GM18951 (cell line): Measurements from ENCODE around the gene NR3C1.

Experiments
- POLR2A ChIP-seq: IDR thresholded peaks from 4 replicates; pipeline ENCODE4 v1.6.1; 2011; ENCODE audit warnings: mild to moderate bottlenecking; ENCODE audit not compliant: insufficient read length, insufficient read depth; ENCODE audit errors: extremely low read depth
- in situ Hi-C: fragments of 300-500 bp; cut with MboI; formaldehyde crosslinking; loops from one replicate; pipeline ENCODE4 v1.12.0; 2022; ENCODE audit warnings: low sequenced_read_pairs, mixed read lengths, inconsistent platforms; ENCODE audit not compliant: unreplicated experiment

The NR3C1 gene

DNA sequence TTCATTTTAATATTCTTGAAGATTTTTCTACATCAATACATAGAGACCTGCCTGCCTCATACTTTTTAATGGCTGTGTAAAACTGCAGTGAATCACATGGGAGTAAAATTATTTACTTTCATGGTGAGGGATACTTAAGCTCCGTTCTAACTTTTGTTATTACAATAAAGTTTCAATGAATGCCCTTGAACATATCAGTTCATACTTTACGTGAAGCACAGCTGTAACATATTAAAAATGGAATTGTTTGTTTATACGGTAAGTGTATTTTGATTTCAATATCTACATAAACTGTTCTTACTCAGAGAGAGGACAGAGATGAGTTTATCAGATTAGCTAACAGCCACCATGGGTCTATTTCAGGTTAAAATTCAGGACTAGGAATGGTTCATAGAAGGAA is 155.1 kb downstream of the NR3C1 start:
- TF ChIP-seq POLR2A, result no peak
- in situ Hi-C loops, result no loop called here

DNA sequence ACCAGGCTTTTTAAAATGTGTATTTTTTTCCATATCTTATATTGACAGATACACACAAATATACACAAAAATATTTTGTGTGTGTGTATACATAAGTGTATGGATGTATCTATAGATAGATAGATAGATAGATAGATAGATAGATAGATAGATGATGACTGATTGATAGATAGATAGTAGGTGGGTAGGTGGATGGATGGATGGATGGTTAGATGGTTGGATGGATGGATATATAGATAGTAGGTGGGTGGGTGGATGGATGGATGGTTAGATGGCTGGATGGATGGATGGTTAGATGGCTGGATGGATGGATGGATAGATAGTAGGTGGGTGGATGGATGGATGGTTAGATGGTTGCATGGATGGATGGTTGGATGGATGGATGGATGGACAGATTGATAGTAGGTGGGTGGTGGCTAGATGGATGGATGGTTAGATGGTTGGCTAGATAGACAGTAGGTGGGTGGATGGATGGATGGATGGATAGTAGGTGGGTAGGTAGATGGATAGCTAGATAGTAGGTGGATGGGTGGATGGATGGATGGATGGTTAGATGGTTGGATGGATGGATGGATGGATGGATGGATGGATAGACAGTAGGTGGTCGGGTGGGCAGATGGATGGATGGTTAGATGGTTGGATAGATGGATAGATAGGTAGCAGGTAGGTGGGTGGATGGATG is 156.2 kb downstream of the NR3C1 start:
- in situ Hi-C loops, result no loop called here
- no peak for TF ChIP-seq POLR2A

DNA sequence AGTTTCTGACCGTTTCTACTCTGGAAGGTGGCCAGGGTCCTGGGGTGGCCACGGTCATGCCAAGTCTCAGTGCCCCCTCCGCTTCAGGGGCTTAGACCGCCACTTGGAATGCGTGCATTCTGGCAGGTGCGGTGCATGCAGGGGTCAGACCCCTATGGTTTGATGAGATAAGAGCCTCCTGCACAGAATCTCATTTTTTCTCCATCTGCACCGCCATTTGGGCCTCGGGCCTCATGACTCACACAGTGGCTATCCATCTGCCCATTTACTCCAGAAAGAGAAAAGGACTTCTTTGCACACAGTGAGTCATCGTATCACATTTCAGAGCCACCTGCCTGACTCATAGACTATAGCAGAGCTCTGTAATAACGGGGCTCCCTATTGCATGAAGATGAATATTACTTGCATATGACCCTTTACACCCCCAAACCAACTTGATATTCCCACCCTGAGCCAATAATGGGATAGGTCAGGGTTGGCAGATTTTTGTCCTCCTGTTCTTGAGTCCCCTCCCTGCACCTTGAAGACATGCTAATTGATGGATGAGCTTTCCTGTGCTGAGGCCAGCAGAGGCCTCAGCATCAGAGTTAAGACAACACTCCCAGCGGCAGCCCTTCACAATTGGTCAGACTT is 157.4 kb downstream of the NR3C1 start:
- no peak for TF ChIP-seq POLR2A
- in situ Hi-C loops, result no loop called here

DNA sequence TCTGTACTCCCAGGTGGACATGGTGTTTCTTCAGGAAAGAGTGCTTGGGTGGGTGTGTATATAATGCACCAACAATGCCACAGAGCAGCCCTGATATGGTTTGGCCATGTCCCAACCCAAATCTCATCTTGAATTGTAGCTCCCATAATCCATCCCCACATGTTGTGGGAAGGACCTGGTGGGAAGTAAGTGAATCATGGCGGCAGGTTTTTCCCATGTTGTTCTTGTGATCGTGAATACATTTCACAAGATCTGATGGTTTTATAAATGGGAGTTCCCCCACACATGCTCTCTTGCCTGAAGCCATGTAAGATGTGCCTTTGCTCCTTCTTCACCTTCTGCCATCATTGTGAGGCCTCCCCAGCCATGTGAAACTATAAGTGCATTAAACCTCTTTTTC is 158.5 kb downstream of the NR3C1 start:
- no peak for TF ChIP-seq POLR2A
- in situ Hi-C loops, result no loop called here

DNA sequence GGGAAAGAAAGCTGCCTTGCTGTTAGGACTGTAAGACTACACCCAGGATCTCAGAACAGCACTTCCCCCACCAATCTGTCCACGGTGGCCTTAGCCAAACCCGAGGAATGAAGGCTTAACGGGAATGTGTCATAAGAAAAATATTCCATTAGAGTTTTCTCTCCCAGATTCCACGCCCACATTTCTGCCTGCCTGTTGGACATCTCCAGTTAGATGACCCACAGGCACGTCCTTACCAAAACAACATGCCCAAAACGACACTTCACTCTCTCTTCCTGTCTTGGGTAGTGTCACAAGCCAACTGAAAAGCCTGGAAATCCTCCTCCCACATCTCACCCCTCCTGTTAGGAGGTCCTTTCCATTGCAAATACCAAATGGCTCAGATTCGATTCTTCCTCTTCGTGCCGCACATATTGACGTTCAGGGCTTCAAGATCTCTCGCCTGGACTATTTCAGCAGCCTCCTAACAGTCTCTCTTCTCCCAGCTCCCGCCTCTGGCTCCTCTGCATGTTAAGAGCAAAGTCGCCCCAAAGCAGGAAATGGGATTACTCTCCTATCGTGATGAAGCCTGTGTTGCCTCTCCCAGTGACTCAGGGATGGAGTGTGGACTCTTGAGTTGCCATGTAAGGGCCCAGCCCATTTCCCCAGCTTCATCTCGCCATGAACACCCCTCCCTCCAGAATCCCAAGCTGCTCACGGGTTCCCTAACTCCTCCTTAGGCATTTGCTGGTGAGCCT is 159.3 kb downstream of the NR3C1 start:
- in situ Hi-C loops, result no loop called here
- TF ChIP-seq POLR2A, result no peak

DNA sequence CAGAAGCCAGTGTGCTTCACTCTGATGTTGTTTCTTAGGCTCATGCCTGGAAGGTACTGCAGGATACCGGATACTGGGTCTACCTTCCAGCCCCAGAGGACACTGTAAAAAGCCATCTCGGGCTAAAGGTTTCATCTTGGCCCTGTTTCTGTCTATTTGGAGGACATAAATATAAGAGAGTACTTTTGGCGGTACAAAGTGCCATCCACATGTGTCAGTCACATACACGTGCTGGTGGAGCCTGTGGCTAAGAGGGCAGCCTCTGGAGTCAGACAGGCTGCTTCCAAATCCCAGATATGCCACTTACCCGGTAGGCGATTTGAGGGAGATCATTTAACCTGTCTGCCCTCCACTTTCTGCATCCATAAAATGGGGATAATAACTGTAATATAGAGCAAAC is 160.4 kb downstream of the NR3C1 start:
- in situ Hi-C loops, result no loop called here
- no peak for TF ChIP-seq POLR2A

DNA sequence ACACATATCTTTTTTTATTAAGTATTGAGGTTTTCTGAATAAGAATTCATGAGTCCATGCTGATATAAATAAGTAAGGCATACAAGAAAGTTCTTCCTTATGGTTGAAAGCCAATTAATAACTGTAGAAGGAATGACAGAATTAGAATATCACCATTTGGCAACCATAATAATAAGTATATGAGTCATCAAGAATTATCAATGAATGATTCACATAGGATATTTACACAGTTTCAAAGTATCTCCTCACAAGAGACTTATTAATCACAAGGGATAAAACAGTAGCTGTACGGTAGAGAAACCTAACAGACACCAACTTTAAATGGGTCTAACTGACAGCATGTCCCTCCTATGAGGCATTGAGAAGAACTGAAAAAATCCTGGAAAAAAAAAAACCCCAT is 161.6 kb downstream of the NR3C1 start:
- TF ChIP-seq POLR2A, result no peak
- in situ Hi-C loops, result no loop called here

DNA sequence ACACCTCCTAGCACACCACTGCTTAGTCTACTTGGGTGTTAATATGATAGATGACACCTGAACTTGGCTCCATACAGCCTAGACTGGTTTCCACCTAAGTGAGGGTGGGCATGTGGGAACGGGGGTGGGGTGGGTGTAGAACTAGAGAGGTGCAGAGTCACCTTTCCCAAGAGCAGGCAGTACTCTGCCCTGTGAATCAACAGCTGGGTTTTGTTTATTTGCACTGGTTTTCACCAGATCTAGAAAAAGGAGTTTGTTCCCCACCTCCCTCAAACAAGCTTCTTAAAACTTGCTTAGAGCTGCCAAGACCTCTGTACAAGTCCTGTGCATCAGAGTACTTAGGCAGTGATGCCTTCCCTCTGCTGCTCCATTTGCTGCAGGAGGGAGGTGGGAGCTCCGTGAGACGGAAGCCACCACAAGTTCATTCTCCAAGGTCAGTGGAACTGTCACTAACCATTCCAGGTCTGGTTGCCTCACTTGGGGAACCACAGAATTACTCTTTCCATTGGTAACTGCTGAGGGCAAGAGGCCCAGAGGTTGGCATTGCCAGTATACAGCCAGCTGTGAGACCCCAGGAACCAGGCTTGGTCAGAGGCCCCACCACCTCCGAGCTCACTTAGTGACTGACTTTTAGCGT is 163.5 kb downstream of the NR3C1 start:
- no peak for TF ChIP-seq POLR2A
- in situ Hi-C loops, result no loop called here

DNA sequence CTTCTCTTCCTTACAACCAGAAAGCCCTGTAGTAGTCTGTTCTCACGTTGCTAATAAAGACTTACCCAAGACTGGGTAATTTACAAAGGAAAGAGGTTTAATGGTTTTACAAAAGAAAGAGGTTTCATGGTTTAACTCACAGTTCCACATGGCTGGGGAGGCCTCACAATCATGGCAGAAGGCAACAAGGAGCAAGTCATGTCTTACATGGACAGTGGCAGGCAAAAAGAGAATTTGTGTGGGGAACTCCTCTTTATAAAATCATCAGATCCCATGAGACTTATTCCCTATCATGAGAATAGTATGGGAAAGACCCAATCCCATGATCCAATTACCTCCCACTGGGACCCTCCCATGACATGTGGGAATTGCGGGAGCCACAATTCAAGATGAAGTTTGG is 164.9 kb downstream of the NR3C1 start:
- no peak for TF ChIP-seq POLR2A
- in situ Hi-C loops, result no loop called here

DNA sequence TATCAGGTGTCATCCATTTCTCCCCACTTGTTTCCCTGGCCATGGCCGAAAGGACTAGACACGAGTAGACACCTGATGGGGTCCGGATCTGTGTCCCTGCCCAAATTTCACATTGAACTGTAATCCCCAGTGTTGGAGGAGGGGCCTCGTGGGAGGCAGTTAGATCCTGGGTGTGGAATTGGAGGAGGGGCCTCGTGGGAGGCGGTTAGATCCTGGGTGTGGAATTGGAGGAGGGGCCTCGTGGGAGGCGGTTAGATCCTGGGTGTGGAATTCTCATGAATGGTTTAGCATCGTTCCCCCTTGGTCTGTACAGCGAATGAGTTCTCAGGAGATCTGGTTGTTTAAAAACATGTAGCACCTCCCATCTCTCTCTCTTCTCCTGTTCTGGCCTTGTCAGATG is 165.8 kb downstream of the NR3C1 start:
- TF ChIP-seq POLR2A, result no peak
- in situ Hi-C loops, result no loop called here

DNA sequence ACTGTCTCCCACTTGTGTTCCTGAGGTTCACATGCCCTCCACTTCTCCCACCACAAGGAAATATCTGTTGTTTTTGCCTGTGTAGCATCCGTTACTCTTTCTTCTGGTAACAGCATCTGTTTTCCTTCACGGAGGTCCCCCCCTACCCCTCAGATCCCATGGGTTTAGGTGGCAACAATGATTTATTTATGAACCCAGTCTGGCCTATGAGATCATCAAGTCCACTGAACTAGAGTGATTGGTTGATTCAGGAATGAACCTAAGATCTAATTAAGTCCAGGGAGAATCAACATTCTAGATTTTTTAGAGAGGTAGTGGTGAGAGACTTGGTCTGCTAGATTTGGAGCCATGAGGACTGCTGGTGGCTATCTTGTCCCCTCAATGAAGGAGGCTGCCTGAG is 166.8 kb downstream of the NR3C1 start:
- in situ Hi-C loops, result no loop called here
- TF ChIP-seq POLR2A, result no peak

DNA sequence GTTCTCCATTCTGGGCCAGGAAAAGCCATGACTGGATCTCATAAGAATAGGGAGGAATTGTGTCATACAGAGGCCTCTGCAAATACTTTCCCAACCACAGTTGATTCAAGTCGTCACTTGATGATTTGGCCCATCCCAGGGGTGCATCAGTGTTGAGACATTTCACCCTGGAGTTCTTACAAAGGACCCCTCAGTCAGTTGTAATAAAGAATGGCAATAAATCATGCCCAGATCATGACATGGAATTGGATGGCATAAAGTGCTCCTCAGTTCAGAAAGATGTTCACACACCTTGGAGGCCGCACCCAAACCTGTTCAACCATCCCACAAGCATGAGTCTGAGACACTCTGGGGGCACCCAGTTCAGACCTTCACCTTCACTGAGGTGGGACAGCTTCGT is 168.1 kb downstream of the NR3C1 start:
- in situ Hi-C loops, result no loop called here
- no peak for TF ChIP-seq POLR2A

DNA sequence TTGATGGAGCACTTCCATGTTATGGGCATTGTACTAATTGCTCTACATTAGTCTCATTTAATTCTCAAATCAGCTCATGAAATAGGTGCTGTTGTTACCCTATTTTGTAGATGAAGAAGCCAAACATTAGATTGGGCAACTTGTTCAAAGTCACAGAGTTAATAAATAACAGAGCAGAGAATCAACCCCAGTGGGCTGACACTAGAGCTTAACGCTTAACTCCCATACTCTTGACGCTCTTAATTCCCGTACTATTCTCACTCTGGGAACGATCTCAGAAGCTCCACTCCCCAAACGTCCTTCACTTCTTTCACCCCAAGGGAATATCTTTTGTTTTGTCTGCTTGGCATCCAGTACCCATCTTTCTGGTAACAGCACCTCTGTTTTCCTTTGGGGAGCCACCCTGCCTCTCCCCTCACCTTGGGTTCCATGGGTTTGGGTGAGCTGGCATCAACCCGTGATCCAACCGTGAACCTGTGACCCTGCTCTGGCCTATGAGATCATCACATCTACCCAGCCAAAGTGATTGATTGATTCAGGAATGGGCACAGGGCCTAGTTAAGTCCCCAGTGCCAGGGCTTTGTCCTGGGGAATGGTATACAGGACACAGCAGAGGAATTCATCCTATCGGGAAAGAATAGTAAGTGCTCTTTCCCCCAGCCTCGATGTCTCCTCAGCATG is 169.2 kb downstream of the NR3C1 start:
- TF ChIP-seq POLR2A, result no peak
- in situ Hi-C loops, result no loop called here
